Activated CD4-positive, alpha-beta T cell treated with anti-CD3 and anti-CD28 coated beads for 1 hour (primary cell): ENCODE results near the gene IRAG1.
"Not testable (repeated sequence)": the region's sequence is repeated elsewhere in the genome, so short reads cannot be mapped to it uniquely, and the experiment has no call there.

Source experiments
- DNase-seq: peaks from one replicate; pipeline ENCODE4 v3.0.0-alpha.2; 2020

Gene IRAG1

DNA sequence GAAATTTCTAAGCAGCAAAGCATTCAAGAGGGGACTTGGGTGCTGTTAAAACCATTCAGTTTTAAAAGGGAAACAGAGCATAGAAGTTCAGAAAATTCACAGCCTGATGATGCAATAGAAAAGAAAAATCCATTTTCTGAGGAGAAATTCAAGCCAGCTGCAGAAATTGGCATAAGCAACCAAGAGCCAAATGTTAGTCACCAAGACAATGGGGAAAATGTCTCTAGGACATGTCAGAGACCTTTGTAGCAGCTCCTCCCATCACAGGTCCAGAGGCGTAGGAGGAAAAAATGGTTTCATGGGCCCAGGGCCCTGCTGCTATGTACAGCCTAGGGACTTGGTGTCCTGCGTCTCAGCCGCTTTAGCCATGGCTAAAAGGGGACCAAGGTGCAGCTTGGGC lies 5.5 kb upstream of the IRAG1 start:
- no peak for DNase-seq

GRCh38 chr11:10697323-10697620 lies 3.7 kb upstream of the IRAG1 start:
- no peak for DNase-seq

DNA sequence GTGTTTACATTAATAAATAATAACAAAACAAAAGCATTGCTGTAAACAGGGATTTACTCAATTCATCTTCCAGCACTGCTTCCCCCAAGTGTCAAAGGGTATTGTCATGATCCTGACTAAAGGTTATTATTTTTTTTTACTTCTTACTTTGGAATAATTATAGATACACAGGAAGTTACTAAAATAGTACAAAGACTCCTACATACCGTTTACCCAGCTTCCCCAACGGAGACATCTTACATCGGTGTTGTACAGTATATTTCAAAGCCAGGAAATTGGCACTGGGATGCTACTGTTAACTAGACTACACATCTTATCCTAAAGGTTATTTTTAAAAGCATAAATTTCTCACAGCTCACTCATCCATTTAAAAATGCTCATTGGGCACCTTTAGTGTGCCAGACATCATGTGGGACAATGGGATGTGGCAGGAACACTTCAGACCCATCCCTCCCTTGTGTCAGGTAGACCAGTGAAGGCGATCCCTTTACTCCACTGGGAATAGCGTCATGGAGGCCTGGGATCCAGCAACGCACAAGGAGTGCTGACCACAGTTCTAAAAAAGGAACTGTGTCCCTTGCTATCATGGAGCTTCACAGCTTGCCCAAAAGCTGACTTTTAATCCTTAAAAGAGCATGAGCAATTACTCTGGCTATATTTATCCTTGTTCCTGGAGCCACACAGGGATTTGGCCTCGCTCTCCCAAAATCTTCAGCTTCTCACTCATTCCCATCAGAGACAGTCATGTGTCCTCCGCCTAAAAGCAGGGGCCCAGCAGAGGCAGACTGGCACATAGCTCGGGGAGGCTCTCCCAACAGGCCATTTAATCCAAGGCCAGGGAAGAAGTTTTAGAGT lies 3.1 kb upstream of the IRAG1 start:
- DNase-seq: no peak

DNA sequence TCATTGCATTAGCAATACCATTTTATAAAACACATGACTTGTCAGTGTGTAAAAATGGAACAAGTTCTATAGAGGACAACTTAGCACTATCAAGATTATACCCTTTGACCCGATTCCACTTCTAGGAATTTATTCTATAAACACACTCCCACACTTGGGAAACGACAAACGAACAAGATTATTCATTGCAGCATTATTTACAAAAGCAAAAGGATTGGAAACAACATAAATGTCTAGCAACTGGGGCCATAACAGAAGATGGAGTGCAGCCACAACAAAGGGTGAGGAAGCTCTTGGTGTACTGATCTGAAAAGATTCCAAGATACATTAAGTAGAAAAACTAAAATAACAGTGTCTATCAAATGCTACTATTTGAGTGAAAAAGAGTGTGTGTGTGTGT lies 2.3 kb upstream of the IRAG1 start:
- DNase-seq: no peak

- no peak for DNase-seq
These were observed 1.1 kb upstream of the IRAG1 start for GRCh38 chr11:10694486-10695239.

DNA sequence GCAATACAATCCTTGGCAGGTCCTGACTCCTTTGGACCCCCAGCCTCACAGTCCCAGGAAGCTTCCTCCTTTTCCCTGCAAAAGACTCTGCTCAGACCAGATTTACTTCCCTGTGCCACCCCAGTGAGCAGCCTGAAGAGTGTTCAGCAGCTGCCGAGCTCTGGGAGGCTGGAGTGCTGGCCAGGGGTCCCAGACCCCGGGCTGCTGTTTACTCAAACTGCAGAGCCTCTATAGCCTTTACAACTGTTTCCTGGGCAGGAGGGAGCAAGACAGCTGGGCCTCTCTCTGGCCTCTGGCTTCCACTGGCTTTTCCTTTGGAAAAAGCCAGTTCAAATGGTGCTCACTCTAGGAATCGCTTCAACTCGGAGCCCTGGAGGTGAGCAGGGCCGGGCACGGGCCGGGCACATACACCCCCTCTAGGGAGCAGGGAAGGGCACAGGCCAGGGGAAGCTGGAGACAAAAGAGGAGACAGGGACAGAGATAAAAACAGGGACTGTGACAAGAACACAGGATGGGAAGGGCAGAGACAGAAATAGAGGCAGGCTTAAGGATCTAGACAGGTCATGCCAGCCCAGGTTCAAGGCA lies 932 bp downstream of the IRAG1 start:
- DNase-seq: no peak

DNA sequence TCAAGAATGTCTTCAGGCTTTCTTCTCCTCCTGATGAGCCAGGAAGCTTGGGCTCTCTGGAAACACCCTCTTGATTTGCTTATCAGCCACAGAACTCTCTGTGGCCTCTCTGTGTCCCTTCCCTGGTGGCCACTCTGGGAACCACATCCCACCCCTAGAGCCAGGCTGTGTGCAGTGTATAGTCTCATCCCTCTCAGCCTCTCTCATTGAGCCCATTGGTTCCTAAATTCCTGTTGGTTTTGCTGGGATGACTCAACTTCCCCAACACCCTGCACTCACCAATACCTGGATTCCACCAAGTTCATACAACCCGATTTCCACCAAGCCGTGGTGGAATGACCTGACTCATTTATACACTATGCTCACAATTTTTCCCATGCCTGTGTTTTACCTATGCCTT lies 5.2 kb downstream of the IRAG1 start:
- no peak for DNase-seq

- no peak for DNase-seq
These were observed 7.2 kb downstream of the IRAG1 start for GRCh38 chr11:10686311-10686710.

DNA sequence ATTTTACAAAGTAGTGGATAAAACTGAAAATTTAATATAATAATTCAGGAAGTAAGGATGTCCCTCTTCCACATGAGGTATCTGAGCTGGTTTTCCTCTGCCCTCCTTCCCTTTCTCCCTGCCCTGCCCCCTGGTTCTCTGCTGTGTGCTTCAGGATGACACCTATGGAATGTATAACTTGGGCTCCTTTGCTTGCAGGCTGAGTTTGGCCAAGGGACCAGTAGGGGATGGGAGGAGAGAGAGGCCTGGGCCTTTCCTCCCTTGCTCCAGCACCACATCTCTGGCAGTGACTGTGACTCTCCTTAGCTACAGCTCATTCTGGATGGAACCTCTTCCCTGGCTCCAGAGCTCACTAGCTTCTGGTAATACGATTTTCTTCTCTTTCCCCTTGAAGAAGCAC lies 10.1 kb downstream of the IRAG1 start:
- DNase-seq: no peak

DNA sequence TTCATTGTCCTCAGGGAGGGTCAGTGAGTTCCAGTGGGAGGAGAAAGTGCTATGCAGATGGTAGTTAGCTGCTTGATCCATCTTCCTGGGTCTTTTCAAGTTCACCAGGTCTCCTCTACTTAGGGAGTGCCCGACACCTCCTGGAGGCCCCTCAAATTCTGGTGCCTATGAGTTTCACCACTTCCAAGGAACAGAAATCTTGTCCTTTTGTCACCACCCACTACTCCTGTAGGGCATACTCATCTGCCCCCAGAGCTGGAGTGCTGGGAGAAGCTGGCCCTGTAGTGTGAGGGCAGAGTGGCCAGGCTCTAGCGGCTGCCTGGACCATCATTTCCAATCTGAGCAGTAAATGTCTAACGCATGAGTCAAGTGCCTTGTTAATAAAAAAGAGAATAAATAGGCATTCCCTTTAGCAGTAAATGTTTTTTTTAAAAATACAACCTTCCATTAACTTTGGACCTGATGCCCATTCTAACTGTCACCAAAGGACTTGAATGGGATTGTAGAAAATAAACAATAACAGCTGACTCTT lies 12.5 kb downstream of the IRAG1 start:
- DNase-seq: no peak

DNA sequence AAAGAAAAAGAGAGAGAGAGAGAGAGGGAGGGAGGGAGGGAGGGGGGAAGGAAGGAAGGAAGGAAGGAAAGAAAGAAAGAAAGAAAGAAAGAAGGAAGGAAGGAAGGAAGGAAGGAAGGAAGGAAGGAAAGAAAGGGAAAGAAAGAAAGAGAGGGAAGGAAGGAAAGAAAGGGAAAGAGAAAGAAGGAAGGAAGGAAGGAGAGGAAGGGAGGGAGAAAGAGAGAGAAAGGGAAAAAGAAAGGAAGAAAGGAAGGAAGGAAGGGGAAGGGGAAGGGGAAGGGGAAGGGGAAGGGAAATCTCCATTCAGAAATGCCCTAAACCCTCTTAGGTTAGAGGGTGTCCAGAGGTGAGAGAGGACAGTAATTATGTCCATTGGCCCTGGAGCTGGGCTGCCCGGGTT lies 13.3 kb downstream of the IRAG1 start:
- not testable (repeated sequence) for DNase-seq

DNA sequence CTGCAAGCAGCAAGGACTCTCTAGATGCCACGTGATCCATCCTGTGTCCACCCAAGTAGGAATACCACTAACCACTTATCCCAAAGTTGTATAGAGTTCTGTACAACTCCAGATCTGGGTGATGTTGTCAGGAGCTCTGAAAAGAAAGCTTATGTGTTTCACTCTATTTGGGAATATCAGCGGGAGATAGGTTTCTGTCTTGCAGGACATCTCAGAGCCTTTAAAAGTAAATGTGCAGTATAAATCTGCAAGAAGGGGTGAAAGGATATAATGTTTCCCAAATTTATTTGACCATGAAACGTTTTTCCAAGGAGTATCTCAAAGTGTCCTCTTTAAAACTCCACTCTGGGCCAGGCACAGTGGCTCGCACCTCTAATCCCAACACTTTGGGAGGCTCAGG lies 13.9 kb downstream of the IRAG1 start:
- DNase-seq: no peak

DNA sequence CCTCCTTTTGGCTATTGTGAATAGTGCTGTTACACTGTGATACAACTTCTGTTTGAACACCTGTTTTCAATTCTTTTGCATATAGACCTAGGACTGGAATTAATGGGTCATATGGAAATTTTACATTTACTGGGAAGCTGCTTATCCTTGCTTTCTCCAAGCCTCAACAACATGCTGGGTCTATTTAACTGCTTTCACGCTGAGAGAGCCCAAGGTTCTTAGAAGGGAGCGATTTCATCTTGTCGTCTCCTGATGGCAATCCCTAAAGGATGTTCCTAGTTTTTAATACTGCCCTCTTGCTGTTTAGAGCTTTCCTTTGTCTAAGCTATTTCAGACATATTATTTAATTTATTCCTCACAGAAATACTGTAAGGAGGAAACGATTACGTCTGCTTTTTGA lies 15.5 kb downstream of the IRAG1 start:
- DNase-seq: no peak

DNA sequence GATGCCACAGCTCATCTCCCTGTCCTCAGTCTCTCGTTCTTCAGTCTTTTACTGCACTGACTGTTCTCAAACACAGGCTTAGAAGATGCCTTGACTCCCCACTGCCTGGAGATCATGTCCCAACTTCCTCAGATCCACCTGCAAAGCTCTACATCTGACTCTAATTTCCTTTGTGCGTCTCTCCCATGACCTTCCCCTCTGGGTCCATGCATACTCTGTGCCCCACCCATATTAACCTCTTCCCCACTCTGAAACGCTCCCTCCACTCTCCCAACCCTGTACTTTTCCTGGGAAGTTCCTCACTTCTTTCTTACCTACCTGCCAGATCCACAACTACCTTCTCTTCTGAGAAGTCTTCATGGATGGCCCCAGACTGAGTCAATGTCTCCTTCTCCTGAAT lies 16.6 kb downstream of the IRAG1 start:
- DNase-seq: no peak

GRCh38 chr11:10674911-10675440 lies 18.6 kb downstream of the IRAG1 start:
- DNase-seq: no peak

GRCh38 chr11:10674440-10674855 lies 19.1 kb downstream of the IRAG1 start:
- no peak for DNase-seq

DNA sequence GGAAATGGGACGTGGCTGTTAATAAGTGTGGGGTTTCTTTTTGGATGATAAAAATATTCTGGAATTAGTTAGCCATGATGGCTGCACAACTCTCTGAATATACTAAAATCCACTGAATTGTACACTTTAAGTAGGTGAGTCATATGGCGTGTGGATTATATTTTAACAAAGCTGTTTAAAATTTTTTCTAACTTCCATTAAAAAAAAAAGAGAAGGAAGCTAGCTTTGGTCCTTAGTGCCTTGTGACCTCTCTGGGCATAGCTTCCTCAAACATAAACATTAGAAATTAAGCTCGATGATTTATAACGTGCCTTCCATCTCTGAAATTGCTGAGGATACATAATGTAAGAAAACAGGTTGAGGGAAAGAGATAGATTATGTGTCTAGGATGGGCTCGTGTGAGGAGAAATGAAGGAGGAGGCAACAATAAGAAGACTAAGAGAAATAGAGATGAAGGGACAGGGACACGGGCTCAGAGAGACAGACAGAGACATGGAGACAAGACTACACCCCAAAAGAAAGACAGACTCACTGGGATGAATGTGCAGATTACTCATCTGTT lies 20.0 kb downstream of the IRAG1 start:
- no peak for DNase-seq

- DNase-seq: no peak
These were observed 23.5 kb downstream of the IRAG1 start for GRCh38 chr11:10670099-10670498.

DNA sequence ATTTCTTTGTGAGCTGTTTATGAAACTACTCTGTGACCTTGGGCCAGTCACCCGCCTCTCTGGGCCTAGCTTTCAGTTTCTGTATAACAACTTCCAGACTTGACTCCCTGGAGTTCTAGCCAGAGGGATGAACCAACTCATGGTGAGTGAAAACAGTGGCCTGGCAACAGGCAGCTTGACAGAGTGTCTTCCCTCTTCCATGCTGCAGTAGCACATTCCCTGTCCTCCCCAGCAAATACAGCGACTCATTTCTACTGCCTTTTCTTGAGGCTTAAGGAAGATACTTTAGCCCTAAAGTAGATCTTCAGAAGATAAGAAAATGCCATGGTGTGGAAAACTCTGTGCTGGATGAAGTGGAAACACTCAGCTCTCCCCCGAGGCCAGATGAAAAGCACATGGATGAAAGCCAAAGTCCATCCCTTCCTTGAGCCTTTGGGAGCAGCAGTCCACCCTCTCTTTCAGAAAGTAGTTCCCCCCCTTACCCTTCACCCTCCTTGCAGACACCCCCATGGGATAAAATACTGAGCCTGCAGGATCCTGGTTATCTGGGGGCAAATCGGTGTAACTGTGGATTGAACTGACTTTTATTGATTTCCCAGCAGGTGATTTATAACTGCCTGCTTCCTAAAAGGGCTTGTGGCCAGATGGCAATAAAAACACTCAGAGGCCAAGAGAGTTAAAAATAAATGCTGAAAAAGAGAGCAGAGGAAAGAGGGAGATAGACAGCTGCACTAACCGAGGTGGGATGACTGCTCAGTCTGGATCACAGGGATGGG lies 24.1 kb downstream of the IRAG1 start:
- no peak for DNase-seq

DNA sequence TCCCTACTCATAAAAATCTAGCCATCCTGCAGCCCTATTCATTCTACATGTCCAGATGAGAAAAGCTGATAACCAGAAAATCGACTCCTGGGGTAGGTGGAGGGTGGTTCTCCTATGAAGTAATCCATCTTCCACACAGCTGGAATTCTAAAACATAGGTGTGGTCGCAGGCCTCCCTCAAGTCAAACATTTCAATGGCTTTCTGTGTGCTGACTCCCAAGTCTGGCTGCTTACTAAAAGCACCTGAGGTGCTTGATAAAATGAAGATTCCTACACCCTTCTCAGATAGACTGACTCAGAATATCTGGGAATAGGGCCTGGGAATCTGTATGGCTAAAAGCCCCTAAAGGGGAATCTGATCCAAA lies 26.1 kb downstream of the IRAG1 start:
- DNase-seq: no peak

GRCh38 chr11:10666556-10667520 lies 26.7 kb downstream of the IRAG1 start:
- DNase-seq: no peak
